ENCODE measurements around the gene REX1BD. TPM values are rescaled to one million over a fixed set of nuclear protein-coding genes. Genes with fewer than 3 reads are reported as not detected.

REX1BD gene
- total and polyA plus RNA-seq, 2 donors, result 18.9 to 103 TPM

DNA sequence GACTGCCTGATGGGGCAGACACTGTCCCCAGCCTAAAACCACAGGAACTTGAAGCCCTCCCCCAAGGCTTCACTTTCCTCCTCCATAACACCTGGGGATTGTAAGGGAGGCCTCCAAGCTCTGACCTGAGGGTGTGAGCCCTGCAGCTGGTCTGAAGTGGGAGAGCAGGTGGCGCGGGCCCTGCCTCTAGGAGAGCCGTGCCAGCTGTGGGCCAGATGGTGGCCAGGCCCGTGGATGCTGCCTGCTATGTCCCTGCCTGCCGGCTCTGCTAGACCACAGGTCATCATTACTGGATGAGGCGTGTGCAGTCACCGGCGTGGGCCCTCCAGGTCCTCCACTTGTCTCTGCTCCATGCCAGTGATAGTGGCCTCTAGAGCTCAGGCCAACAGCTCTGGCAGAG, 44.7 kb downstream of the REX1BD start:
- DNase-seq (ENCODE audit: extremely low spot score), result no peak
- H3K4me1 ChIP-seq (ENCODE audit: insufficient read depth), result peaks cover 4% of the 10 kb centered on the region
- H3K27ac ChIP-seq (ENCODE audit: low read depth), result no peak overlapping the region
- H3K4me3 ChIP-seq (ENCODE audit: low read depth, low read length), result no peak overlapping the region
- WGBS, result 82% methylated on average over 8 of the region's 8 CpGs
- no peaks in the 10 kb centered on the region for H3K36me3 ChIP-seq (ENCODE audit: insufficient read depth)

DNA sequence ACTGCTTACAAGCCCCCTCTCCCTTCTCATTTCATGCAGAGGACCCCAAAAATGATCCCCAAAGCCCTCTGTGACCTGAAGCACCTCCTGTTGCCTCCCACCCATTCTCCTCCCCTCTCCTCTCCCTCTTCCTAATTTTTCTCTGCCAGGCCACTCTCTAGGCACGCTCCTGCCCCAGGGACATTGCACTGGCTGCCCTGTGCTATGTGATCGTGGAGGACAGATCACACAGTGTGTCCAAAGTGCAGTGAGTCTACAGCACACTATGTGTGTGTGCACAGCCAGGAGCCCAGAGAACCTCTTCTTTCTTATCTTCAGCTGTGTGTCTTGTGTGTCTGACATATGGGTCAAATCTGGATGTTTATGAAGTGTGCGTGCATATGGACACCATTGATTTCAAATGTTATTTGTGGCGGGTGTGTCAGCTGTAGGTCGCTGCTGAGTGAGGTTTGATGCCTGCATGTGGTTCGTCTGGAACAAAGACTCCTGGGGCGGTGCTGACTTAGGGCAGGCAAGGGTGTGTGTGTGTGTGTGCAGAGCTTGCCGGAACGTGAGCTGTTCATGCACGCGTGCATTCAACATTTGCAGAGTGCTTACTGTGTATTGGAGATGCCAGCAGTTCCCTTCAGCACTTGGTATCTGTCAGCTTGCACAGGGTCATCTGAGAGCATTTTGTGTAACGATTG, 46.2 kb downstream of the REX1BD start:
- DNase-seq (ENCODE audit: extremely low spot score), result no peak
- 39% methylated on average over 12 of the region's 12 CpGs for WGBS
- Histone ChIP-seq H3K4me1 (ENCODE audit: insufficient read depth) (peaks cover 4% of the 10 kb centered on the region), H3K4me3 (ENCODE audit: low read depth, low read length) (no peak overlapping the region), H3K27ac (ENCODE audit: low read depth) (no peak overlapping the region), H3K36me3 (ENCODE audit: insufficient read depth) (no peaks in the 10 kb centered on the region)

DNA sequence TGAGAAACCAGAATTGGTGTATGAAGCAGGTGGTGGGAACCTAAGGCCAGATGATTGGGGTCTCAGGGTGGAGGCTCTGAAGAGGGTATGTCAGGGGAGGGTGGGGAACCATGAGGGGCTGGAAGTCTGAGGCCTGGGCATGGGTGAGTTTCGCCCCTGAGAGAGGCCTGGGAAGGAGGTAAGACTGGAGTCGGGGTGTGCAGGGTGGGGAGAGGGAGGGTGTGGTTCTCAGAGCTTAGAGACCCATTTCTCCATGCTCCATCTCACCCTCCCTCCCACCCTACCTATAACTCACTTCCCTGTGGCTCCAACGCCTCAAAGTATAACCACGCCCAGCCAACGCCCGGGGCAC, 47.2 kb downstream of the REX1BD start:
- Histone ChIP-seq H3K4me3 (ENCODE audit: low read depth, low read length) (no peak overlapping the region), H3K27ac (ENCODE audit: low read depth) (no peak overlapping the region)
- WGBS, result 23% methylated on average over 6 of the region's 6 CpGs

DNA sequence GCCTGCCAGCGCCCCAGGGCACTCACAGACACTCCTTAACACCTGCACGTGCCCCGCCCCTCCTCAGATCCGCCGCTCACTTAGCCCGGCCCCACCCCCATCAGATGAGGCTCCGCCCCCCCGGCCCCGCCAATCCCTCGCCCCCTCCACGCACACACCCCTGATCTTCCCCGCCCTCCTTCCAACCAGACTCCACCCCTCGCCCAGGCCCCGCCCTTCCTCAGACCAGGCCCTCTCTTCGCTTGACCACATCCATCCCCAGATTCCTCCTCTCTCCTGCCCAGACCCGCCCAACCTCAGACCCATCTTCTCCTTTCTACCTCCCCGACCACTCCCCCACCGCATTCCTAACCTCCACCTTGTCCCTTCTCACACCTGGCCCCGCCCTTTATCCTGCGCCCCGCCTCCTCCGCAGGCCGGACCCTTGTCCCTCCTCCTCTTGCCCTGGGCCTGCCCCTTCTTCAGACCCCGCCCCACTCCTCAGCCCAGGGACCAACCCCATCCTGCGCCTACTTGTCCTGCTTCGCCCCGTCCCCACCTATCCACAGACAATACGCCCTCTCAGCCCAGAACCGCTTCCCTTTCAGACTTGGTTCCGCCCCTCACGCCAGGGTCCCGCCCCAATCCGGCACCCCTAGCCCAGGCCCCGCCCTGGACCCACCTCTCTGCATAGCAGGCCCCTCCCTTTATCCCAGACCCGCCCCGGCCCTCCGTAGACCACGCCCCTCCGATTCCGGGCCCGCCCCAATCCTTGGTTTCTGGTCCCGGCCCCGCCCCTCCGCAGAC, 47.8 kb downstream of the REX1BD start:
- peaks cover 4% of the 10 kb centered on the region for H3K4me1 ChIP-seq (ENCODE audit: insufficient read depth)
- peak overlapping the region; percentile 70 for H3K27ac ChIP-seq (ENCODE audit: low read depth)
- peak overlapping the region; percentile 60 for H3K4me3 ChIP-seq (ENCODE audit: low read depth, low read length)
- H3K36me3 ChIP-seq (ENCODE audit: insufficient read depth), result no peaks in the 10 kb centered on the region
- peak; percentile 90 for DNase-seq (ENCODE audit: extremely low spot score)
- WGBS, result 2% methylated on average over 44 of the region's 44 CpGs

More for the DNA sequence above, 47.2 kb downstream of the REX1BD start:
- no peak for DNase-seq (ENCODE audit: extremely low spot score)
- H3K4me1 ChIP-seq (ENCODE audit: insufficient read depth), result peaks cover 4% of the 10 kb centered on the region
- H3K36me3 ChIP-seq (ENCODE audit: insufficient read depth), result no peaks in the 10 kb centered on the region

DNA sequence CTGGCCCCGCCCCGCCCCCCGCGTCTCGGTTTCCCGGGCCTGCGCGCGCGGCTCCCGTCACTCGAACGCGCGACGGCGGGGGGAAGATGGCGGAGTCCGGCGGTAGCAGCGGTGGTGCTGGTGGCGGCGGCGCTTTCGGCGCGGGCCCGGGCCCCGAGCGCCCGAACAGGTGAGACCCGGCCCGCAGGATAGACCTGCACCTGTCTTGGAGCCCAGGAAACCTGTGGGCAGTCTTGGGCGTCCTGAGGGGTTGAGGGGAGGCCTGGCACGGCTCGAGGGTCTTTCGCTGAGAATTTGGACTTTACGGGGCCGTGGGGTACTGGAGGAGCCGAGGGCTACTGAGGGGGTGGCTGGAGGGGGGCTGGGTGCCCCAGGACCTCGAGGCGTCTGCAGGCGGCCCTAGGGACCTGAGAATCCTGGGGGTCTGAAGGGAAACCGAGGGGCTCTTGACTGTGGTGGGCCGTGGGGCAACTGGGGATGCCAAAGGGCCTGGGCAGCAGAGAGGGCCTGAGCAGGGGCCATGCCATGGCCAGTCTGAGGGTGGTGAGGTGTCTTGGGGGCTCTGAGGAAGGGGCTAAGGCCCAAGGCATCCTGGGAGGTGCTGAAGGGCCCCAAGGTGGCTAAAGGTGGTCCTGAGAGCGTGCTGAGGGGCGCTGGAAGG, 48.5 kb downstream of the REX1BD start, which contains the start of gene KLHL26:
TSS of gene KLHL26 (plus strand) at position 60 of the 661 bp plus-strand sequence. CDS start at position 87, 27 bp downstream.
- WGBS, result 6% methylated on average over 47 of the region's 47 CpGs
- DNase-seq (ENCODE audit: extremely low spot score), result no peak
- Histone ChIP-seq H3K4me3 (ENCODE audit: low read depth, low read length) (peak within 1 kb of the TSS; percentile 60), H3K27ac (ENCODE audit: low read depth) (peak within 1 kb of the TSS; percentile 70), H3K4me1 (ENCODE audit: insufficient read depth) (peaks cover 4% of the 10 kb centered on the region), H3K36me3 (ENCODE audit: insufficient read depth) (no peaks in the 10 kb centered on the region)

DNA sequence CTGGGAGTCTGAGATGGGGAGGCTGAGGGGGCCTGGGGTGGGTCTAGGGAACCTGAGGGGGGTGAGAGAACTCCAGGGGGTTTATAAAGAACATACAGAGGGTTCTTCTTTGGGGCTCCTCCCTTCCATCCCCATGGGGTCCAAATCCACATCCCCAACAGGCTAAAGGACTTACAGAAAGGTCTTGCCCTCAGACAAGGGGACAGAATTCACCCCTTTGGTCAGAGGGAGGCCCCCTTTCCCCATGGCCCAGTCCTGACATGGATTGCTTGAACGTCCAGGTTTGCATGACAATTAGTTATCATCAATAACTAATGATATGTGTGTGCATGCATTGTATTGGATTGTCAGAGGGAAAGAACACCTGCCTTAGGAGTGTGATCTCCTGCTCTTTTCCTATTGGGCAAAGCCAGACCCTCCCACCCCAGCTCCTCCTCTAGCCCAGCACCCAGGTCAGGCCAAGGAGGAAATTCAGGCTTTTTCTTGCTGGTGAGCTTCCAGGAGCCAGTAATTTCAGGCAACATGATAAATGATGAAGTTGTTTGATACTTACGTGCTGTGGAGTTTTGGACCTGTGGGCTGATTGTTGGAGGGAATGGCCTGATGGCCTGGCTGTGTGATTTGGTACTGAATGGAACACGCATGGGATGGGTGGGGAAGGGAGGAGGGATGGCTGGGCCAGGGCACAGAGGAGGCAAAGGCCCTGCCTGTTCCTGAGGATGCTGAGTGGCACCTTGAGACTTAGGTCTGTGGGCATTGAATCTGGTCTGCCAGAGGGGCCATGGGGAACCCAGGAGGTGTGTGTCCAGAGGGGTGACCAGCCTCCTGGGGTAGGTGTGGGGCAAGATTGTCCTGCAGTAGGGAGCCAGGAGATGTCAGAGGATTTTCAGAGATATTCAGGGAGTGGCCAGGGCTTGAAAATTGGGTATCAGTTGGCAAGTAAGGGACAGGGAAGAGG, 49.4 kb downstream of the REX1BD start:
- no peak for DNase-seq (ENCODE audit: extremely low spot score)
- H3K36me3 ChIP-seq (ENCODE audit: insufficient read depth), result no peaks in the 10 kb centered on the region
- H3K27ac ChIP-seq (ENCODE audit: low read depth), result no peak overlapping the region
- peak overlapping the region; percentile 60 for H3K4me3 ChIP-seq (ENCODE audit: low read depth, low read length)
- H3K4me1 ChIP-seq (ENCODE audit: insufficient read depth), result peaks cover 4% of the 10 kb centered on the region
- WGBS, result 29% methylated on average over 3 of the region's 3 CpGs

DNA sequence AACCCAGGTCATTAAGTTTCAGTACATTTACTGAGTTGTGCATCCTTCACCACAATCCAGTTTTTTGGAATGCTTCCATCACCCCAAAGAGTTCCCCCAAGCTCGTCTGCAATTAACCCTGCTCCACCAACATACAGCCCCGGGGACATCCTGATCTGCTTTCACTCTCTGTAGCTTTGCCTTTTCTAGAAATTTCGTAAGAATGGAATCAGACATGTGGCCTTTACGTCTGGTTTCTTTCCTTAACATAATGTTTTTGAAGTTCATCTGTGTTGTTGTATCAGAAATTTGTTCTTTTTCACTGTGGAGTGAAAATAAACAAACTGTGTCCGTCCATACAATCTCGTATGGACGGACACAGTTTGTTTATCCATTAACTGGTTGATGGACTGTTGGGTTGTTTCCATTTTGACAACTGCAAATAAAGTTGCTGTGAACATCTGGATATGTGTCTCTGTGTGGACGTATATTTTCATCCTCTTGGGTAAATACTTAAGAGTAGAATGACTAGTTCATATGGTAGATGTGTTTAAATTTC, 51.2 kb downstream of the REX1BD start:
- Histone ChIP-seq H3K4me3 (ENCODE audit: low read depth, low read length) (no peak overlapping the region), H3K36me3 (ENCODE audit: insufficient read depth) (no peaks in the 10 kb centered on the region), H3K27ac (ENCODE audit: low read depth) (no peak overlapping the region), H3K4me1 (ENCODE audit: insufficient read depth) (peaks cover 4% of the 10 kb centered on the region)
- no peak for DNase-seq (ENCODE audit: extremely low spot score)
- 64% methylated on average over 8 of the region's 8 CpGs for WGBS

Small RNAs within 50 kb of the gene (small RNA-seq; reads per million reads assigned to genes)
- not detected for gene RN7SL155P

Other genes with a start within 250 kb of the REX1BD start
- gene PGPEP1, start 248.2 kb upstream of the REX1BD start, total RNA-seq, result 13.9 TPM
- gene PGPEP1, start 248.2 kb upstream of the REX1BD start, polyA plus RNA-seq, result 19.0 TPM
- 12.5 TPM for gene GDF15, start 202.6 kb upstream of the REX1BD start, total RNA-seq
- 58.2 TPM for gene GDF15, start 202.6 kb upstream of the REX1BD start, polyA plus RNA-seq
- 2.9 TPM for gene LRRC25, start 191.2 kb upstream of the REX1BD start, total RNA-seq
- 7.0 TPM for gene LRRC25, start 191.2 kb upstream of the REX1BD start, polyA plus RNA-seq
- gene SSBP4, start 169.4 kb upstream of the REX1BD start, total RNA-seq, result 28.8 TPM
- 81.3 TPM for gene SSBP4, start 169.4 kb upstream of the REX1BD start, polyA plus RNA-seq
- 26.0 TPM for gene ISYNA1, start 150.7 kb upstream of the REX1BD start, total RNA-seq
- gene ISYNA1, start 150.7 kb upstream of the REX1BD start, polyA plus RNA-seq, result 35.6 TPM
- gene ELL, start 66.7 kb upstream of the REX1BD start, total RNA-seq, result 9.7 TPM
- 13.9 TPM for gene ELL, start 66.7 kb upstream of the REX1BD start, polyA plus RNA-seq
- gene FKBP8, start 45.2 kb upstream of the REX1BD start, total RNA-seq, result 71.3 TPM
- gene FKBP8, start 45.2 kb upstream of the REX1BD start, polyA plus RNA-seq, result 317 TPM
- gene KXD1, start 30.9 kb upstream of the REX1BD start, total RNA-seq, result 33.8 TPM
- gene KXD1, start 30.9 kb upstream of the REX1BD start, polyA plus RNA-seq, result 120 TPM
- gene UBA52, start 16.9 kb upstream of the REX1BD start, total RNA-seq, result 610 TPM
- gene UBA52, start 16.9 kb upstream of the REX1BD start, polyA plus RNA-seq, result 1,360 TPM
- 2.5 TPM for gene CRLF1, start 18.0 kb downstream of the REX1BD start, total RNA-seq
- 119 TPM for gene CRLF1, start 18.0 kb downstream of the REX1BD start, polyA plus RNA-seq
- 3.9 TPM for gene TMEM59L, start 24.1 kb downstream of the REX1BD start, total RNA-seq
- 5.5 TPM for gene TMEM59L, start 24.1 kb downstream of the REX1BD start, polyA plus RNA-seq
- gene KLHL26, start 48.2 kb downstream of the REX1BD start, total RNA-seq, result 2.5 TPM
- 12.5 TPM for gene KLHL26, start 48.2 kb downstream of the REX1BD start, polyA plus RNA-seq
- 4.8 TPM for gene CRTC1, start 94.9 kb downstream of the REX1BD start, total RNA-seq
- gene CRTC1, start 94.9 kb downstream of the REX1BD start, polyA plus RNA-seq, result 13.6 TPM
- 0.90 TPM for gene COMP, start 202.5 kb downstream of the REX1BD start, total RNA-seq
- 25.0 TPM for gene COMP, start 202.5 kb downstream of the REX1BD start, polyA plus RNA-seq
- gene UPF1, start 243.2 kb downstream of the REX1BD start, total RNA-seq, result 34.4 TPM
- 52.9 TPM for gene UPF1, start 243.2 kb downstream of the REX1BD start, polyA plus RNA-seq

Measured in urinary bladder (tissue), 4 donors.